Measurements from ENCODE around the gene PCDH9. TPM values are rescaled to one million over a fixed set of nuclear protein-coding genes. Genes with fewer than 3 reads are reported as not detected.

The PCDH9 gene
- total RNA-seq, 1 donor from 2014 or later = 33.8 TPM

GRCh38 chr13:66972659-66973058, 257.5 kb downstream of the PCDH9 start:
- Mint-ChIP-seq H3K9me3 (ENCODE audit: unreplicated experiment) (no peaks in the 10 kb centered on the region), H3K4me3 (ENCODE audit: unreplicated experiment) (no peak overlapping the region), H3K36me3 (ENCODE audit: unreplicated experiment) (peaks cover 2% of the 10 kb centered on the region), H3K27me3 (ENCODE audit: unreplicated experiment) (no peaks in the 10 kb centered on the region), H3K27ac (ENCODE audit: unreplicated experiment) (no peak overlapping the region), H3K4me1 (ENCODE audit: unreplicated experiment) (peaks cover 9% of the 10 kb centered on the region)
- DNase-seq (ENCODE audit: extremely low spot score, unreplicated experiment) = no peak
- TF ChIP-seq CTCF (IDR thresholded peaks at IDR 0.05) = no peak

GRCh38 chr13:66971004-66971403, 259.1 kb downstream of the PCDH9 start:
- H3K27me3 Mint-ChIP-seq (ENCODE audit: unreplicated experiment) = no peaks in the 10 kb centered on the region
- peaks cover 9% of the 10 kb centered on the region for H3K4me1 Mint-ChIP-seq (ENCODE audit: unreplicated experiment)
- no peaks in the 10 kb centered on the region for H3K9me3 Mint-ChIP-seq (ENCODE audit: unreplicated experiment)
- no peak overlapping the region for H3K4me3 Mint-ChIP-seq (ENCODE audit: unreplicated experiment)
- no peak for DNase-seq (ENCODE audit: extremely low spot score, unreplicated experiment)
- peaks cover 2% of the 10 kb centered on the region for H3K36me3 Mint-ChIP-seq (ENCODE audit: unreplicated experiment)
- no peak for TF ChIP-seq CTCF (IDR thresholded peaks at IDR 0.05)
- H3K27ac Mint-ChIP-seq (ENCODE audit: unreplicated experiment) = no peak overlapping the region

- Mint-ChIP-seq H3K4me1 (ENCODE audit: unreplicated experiment) (peaks cover 8% of the 10 kb centered on the region), H3K4me3 (ENCODE audit: unreplicated experiment) (no peak overlapping the region), H3K27ac (ENCODE audit: unreplicated experiment) (no peak overlapping the region), H3K27me3 (ENCODE audit: unreplicated experiment) (no peaks in the 10 kb centered on the region), H3K9me3 (ENCODE audit: unreplicated experiment) (no peaks in the 10 kb centered on the region), H3K36me3 (ENCODE audit: unreplicated experiment) (peaks cover 2% of the 10 kb centered on the region)
- TF ChIP-seq CTCF (IDR thresholded peaks at IDR 0.05) = no peak
- no peak for DNase-seq (ENCODE audit: extremely low spot score, unreplicated experiment)
Measured at GRCh38 chr13:66969291-66969690, 260.8 kb downstream of the PCDH9 start.

GRCh38 chr13:66967811-66968597, 262.1 kb downstream of the PCDH9 start:
- Mint-ChIP-seq H3K36me3 (ENCODE audit: unreplicated experiment) (no peaks in the 10 kb centered on the region), H3K9me3 (ENCODE audit: unreplicated experiment) (no peaks in the 10 kb centered on the region), H3K4me1 (ENCODE audit: unreplicated experiment) (peaks cover 4% of the 10 kb centered on the region), H3K27ac (ENCODE audit: unreplicated experiment) (no peak overlapping the region), H3K4me3 (ENCODE audit: unreplicated experiment) (no peak overlapping the region), H3K27me3 (ENCODE audit: unreplicated experiment) (no peaks in the 10 kb centered on the region)
- TF ChIP-seq CTCF (IDR thresholded peaks at IDR 0.05) = no peak
- DNase-seq (ENCODE audit: extremely low spot score, unreplicated experiment) = no peak

GRCh38 chr13:66965181-66965580, 265.0 kb downstream of the PCDH9 start:
- H3K4me3 Mint-ChIP-seq (ENCODE audit: unreplicated experiment) = no peak overlapping the region
- DNase-seq (ENCODE audit: extremely low spot score, unreplicated experiment) = no peak
- no peaks in the 10 kb centered on the region for H3K27me3 Mint-ChIP-seq (ENCODE audit: unreplicated experiment)
- H3K4me1 Mint-ChIP-seq (ENCODE audit: unreplicated experiment) = no peaks in the 10 kb centered on the region
- H3K36me3 Mint-ChIP-seq (ENCODE audit: unreplicated experiment) = no peaks in the 10 kb centered on the region
- no peak for TF ChIP-seq CTCF (IDR thresholded peaks at IDR 0.05)
- H3K27ac Mint-ChIP-seq (ENCODE audit: unreplicated experiment) = no peak overlapping the region
- H3K9me3 Mint-ChIP-seq (ENCODE audit: unreplicated experiment) = no peaks in the 10 kb centered on the region
